ENCODE measurements around the gene AP2B1.
"Not testable (repeated sequence)": the region's sequence is repeated elsewhere in the genome, so short reads cannot be mapped to it uniquely, and the experiment has no call there.

AP2B1 gene

GRCh38 chr17:35683591-35683990 lies 96.5 kb downstream of the AP2B1 start:
- intact Hi-C loops (cut with DNase I) = no loop called here
- DNase-seq = no peak

GRCh38 chr17:35684055-35684802 lies 97.1 kb downstream of the AP2B1 start:
- peak in 1 of 42 donors; percentile 12 for DNase-seq
- intact Hi-C loops (cut with DNase I) = no loop called here

GRCh38 chr17:35692512-35693210 lies 105.5 kb downstream of the AP2B1 start:
- intact Hi-C loops (cut with DNase I) = no loop called here
- no peak for DNase-seq

DNA sequence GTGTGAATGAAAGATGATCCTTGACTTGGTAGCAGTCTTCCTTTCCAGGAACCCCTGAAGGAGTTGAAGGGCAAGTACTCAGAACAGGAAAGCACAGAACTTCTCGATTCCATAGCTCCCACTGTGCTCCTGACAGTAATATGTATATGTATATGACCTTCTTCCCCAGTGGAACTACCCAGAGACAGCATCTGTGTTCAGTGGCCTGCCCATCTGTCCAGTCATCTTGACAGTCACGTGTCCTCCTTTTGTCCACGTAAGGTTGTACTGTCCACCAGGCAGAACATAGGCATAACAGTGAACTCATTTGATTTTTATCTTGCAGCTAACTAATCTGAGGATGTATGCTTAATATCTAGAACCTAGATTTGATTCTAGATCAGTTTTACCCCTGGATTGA lies 106.5 kb downstream of the AP2B1 start:
- DNase-seq = no peak
- intact Hi-C loops (cut with DNase I) = no loop called here

- intact Hi-C loops (cut with DNase I) = no loop called here
- DNase-seq = no peak
Measured at GRCh38 chr17:35694906-35695305, 107.8 kb downstream of the AP2B1 start.

DNA sequence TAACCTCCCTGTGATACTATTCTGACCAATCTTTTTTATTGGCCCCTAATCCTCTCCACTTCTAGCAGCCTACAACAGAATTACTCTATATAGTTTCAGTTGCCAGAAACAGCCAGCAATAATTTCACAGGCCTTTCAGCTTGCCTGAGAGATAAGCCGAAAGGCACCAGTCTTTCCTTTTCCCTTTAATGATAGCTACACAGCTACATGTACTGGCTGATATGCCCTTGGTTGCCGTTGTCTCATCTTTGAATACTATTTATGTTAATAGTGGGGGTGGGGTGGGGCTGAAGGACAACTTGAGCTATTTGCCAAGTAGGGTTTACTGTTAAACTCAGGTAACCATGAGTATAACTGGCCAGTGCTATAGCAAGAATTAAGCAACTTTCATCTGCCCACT lies 108.5 kb downstream of the AP2B1 start:
- intact Hi-C loops (cut with DNase I) = no loop called here

GRCh38 chr17:35698800-35699199 lies 111.7 kb downstream of the AP2B1 start:
- DNase-seq = no peak
- intact Hi-C loops (cut with DNase I) = no loop called here

More for the DNA sequence above, 108.5 kb downstream of the AP2B1 start:
- no peak for DNase-seq

- intact Hi-C loops (cut with DNase I) = no loop called here
- peak in 1 of 42 donors; percentile 17 for DNase-seq
Measured at GRCh38 chr17:35700150-35700549, 113.0 kb downstream of the AP2B1 start.

DNA sequence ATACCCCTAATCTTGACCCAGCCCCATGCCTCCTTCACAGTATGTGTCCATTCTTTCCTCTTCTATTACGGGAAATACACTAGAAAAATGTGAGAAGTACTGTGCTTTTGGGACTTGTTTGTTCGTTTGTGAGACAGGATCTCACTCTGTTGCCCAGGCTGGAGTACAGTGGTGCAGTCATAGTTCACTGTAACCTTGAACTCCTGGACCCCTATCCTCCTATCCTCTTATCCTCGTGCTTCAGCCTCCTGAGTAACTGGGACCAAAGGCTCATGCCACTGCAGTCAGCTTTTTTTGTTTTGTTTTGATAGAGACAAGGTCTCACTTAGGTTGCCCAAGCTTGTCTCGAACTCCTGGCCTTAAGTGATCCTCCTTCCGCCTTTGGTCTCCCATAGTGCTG lies 114.4 kb downstream of the AP2B1 start:
- intact Hi-C loops (cut with DNase I) = no loop called here
- DNase-seq = no peak

- intact Hi-C loops (cut with DNase I); DNase-seq: not testable (repeated sequence)
Measured at GRCh38 chr17:35703308-35703707, 116.2 kb downstream of the AP2B1 start.

DNA sequence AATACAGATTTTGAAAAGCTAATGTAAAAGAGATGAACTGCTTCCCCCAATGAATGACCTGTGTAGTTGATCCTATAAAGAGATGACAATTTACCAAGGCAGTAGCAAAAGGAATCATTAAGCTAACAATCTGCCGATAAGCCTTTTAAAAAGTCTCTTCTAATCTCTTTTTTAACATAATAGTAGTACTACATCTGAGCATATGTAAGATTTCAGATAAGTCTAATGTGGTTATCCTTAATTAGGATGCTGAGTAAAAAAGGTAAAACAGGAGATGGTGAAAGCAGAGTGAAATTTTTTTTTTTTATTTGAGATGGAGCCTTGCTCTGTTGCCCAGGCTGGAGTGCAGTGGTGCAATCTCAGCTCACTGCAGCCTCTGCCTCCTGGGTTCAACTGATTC lies 118.1 kb downstream of the AP2B1 start:
- intact Hi-C loops (cut with DNase I) = no loop called here
- no peak for DNase-seq

DNA sequence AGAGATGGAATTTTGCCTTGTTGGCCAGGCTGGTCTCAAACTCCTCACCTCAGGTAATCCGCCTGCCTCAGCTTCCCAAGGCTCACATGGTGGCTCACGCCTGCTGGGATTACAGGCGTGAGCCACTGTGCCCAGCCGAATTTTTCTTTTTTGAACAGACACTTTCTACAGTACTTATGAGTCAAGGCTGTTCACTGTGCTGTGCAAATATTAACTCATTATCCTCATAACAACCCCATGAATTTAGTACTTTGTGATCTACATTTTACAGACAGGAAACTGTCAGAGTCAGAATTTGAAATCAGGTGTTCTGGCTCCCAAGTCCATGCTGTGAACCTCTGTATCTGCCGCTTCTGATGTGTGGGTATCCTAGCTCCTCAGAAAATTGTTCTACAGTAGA lies 118.6 kb downstream of the AP2B1 start:
- intact Hi-C loops (cut with DNase I) = no loop called here
- no peak for DNase-seq

DNA sequence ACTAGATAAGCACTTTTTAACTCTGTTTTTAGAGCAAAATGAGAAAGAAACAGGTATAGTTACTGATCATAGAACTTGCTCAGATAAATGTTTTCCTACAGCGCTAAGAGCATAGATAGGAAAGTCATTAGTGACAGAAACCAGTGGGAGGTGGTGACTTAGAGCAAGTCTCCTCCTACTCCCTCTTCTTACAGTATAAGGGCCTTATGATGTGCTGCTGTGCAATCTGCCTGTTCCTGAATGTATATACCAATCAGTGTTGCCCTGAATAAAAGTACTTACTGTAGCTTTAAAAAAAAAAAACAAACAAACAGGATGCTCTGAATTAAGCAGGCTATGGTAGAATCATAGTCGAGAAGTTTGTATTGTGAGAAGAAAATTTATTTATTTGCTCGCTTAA lies 121.0 kb downstream of the AP2B1 start:
- intact Hi-C loops (cut with DNase I) = no loop called here
- peak in 5 of 42 donors; percentile 20 to 68 (median 35) for DNase-seq

DNA sequence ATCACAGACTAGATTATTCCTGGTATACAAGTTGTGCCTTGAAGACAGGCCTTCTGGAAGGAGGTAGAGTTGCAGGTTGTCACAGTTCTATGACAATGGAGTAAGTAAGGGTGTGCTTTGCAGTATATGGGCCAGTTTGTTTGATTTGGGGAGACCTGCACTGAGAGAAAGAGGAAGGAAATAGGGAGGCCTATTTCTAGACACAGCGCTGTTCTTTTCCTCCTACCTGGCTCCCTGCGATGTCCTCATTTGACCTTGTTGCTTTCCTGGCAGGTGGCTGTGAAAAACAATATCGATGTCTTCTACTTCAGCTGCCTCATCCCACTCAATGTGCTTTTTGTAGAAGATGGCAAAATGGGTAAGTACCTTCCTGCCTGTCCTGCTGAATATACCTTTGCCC lies 121.8 kb downstream of the AP2B1 start:
- intact Hi-C loops (cut with DNase I) = no loop called here
- DNase-seq = peak in 1 of 42 donors; percentile 39

DNA sequence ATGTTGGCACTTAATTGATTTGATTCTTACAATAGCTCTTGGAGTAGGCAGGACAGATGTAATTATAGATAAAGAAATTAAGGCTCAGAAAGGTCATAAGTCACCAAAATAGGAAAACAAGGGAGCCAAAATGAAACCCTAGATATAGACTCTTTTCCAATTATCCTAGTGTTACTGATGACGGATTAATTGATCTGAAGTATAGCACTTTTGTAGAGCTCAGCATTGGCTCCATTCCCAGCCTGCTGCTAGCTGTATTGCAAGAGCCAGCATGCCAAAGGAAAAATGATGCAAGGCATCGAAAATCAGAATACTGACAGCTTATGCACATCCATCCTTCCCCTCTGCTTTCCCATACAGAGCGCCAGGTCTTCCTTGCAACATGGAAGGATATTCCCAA lies 122.8 kb downstream of the AP2B1 start:
- intact Hi-C loops (cut with DNase I) = no loop called here
- peak in 4 of 42 donors; percentile 26 to 51 (median 34) for DNase-seq

DNA sequence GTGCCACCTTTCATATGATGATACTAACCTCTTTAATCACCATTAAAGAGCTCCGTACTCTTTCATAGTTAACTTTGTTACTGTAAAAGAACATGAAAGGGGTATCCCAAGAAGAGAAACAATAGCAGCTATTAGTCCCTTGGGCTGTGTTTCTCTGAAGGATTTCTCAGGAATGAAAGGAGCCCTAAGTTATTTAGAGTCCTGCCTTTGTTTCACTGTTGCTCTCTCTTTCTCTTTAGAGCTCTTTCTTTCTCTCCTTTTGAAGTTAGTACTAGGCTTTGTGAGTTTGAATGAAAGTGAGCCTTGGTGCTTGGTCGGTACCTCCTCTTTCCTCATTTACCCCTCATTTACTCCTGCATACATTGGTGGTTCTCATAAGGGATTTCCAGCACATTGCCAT lies 123.8 kb downstream of the AP2B1 start:
- no peak for DNase-seq
- intact Hi-C loops (cut with DNase I) = no loop called here

- intact Hi-C loops (cut with DNase I) = no loop called here
- no peak for DNase-seq
Measured at GRCh38 chr17:35713069-35713728, 126.1 kb downstream of the AP2B1 start.

GRCh38 chr17:35714988-35715387 lies 127.9 kb downstream of the AP2B1 start:
- no peak for DNase-seq
- intact Hi-C loops (cut with DNase I) = no loop called here

- intact Hi-C loops (cut with DNase I) = no loop called here
Measured at GRCh38 chr17:35715416-35715815, 128.3 kb downstream of the AP2B1 start.

GRCh38 chr17:35716173-35716572 lies 129.1 kb downstream of the AP2B1 start:
- intact Hi-C loops (cut with DNase I) = no loop called here
- no peak for DNase-seq

More at GRCh38 chr17:35715416-35715815, 128.3 kb downstream of the AP2B1 start:
- peak in 26 of 42 donors; percentile 10 to 84 (median 44) for DNase-seq
